ENCODE measurements around the gene UNC45A. TPM values are rescaled to one million over a fixed set of nuclear protein-coding genes. Genes with fewer than 3 reads are reported as not detected.

UNC45A gene
- total and polyA plus RNA-seq, 12 donors = 19.2 to 28.0 (median 25.2) TPM

DNA sequence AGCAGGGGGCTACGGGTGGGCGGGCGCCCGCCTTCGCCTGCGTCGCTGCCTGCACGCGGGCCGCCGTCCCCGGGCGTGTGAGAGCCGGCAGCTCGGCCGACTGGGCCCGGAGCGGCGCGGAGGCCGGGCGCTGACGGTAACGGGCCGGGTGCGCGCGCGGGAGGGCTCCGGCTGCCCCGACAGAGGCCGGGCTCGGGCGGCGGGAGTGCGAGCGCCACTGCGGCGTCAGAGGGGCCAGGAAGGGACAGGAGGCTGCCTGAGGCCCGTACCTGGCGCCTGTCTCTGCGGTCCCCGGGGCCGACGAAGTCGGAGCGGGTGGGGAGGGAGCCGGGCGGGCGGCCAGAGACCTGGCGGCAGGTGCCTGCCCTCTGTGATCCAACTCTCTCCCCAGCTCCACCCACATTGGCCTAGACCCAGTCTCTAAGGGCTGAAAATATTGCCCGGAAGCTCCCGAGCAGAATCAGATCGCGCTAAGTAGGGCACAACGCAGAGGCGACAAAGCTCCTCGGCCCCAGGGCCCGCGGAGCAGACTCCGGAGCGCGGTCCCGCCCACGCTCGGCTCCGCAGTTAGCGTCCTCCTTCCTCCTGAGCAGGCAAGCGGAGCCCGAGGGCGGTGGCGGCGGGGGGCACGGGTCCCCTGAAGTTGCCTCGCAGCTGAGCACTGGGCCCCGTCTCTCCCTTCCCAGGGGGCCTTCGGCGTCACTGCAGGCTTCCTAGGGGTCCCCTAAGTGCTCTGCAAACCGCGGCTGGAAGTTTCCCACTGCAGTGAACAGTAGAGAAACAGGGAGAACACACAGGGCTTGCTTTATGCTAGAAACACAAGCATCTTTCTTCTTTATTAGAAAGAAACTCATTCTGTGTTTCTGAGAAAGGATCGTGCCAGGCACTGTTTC, 32.0 kb upstream of the UNC45A start, which contains the start of gene MAN2A2:
MAN2A2 (plus strand) TSS at position 463 of the 893 bp plus-strand sequence. CDS start 906 bp downstream, outside the sequence.
- TF ChIP-seq, protein P1, sequence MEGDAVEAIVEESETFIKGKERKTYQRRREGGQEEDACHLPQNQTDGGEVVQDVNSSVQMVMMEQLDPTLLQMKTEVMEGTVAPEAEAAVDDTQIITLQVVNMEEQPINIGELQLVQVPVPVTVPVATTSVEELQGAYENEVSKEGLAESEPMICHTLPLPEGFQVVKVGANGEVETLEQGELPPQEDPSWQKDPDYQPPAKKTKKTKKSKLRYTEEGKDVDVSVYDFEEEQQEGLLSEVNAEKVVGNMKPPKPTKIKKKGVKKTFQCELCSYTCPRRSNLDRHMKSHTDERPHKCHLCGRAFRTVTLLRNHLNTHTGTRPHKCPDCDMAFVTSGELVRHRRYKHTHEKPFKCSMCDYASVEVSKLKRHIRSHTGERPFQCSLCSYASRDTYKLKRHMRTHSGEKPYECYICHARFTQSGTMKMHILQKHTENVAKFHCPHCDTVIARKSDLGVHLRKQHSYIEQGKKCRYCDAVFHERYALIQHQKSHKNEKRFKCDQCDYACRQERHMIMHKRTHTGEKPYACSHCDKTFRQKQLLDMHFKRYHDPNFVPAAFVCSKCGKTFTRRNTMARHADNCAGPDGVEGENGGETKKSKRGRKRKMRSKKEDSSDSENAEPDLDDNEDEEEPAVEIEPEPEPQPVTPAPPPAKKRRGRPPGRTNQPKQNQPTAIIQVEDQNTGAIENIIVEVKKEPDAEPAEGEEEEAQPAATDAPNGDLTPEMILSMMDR (IDR thresholded peaks at IDR 0.05) = peak in 1 of 9 donors; percentile 3
- intact Hi-C loops (cut with DNase I) = loop anchor here in 6 of 10 donors (1.0 to 2.0 kb wide), 4 partner anchors 26 to 31 kb away; partner anchors contain the start of gene HDDC3 (in 4 of the 6)
- Histone ChIP-seq H3K9me3 (no peaks in the 10 kb centered on the region), H3K36me3 (peaks cover 0 to 38% (median 27%) of the 10 kb centered on the region in 9 donors), H3K27me3 (no peaks in the 10 kb centered on the region), H3K4me3 (peak within 1 kb of the TSS; percentile 76 to 93 (median 86)), H3K4me1 (peaks cover 6 to 48% (median 33%) of the 10 kb centered on the region in 9 donors), H3K27ac (peak within 1 kb of the TSS; percentile 79 to 97 (median 94))
- WGBS, 2 donors = 0 to 1% methylated on average over 69 to 81 of the region's 81 CpGs
- ATAC-seq (peak; percentile 48 to 66 (median 58)), DNase-seq (peak; percentile 58 to 66)

DNA sequence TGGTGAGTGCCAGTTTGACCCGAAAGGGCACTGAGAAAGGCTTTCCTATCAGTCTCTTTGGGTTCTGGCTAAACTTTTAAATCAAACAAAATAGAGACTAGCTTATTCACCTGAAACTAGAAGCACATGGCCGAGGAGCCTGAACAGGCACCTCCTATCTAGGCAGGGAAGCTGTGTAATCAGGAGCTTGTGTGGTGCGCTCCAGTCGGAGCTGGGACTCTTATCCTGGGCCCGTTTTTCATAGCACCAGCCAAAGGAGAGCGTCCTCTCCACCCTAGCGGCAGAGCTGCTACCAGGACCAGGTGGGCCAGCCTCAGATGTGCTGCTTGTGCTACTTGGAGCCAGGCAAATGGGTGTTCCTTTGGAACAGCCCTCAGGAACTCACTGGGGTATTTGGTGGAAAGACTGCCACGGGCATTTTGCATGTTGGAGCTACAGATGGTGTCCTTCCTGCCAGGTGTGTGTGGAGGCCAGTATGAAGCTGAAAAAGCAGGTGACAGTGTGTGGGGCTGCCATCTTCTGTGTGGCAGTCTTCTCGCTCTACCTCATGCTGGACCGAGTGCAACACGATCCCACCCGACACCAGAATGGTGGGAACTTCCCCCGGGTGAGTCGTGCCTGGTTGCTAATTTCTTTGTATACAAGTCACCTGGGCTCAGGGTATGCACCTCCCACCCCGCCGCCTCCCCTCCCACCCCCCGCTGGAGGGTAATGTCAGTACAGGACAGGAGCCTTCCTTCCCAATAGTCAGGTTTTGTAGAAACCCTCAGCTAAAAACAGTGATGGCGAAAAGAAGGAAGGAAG, 31.1 kb upstream of the UNC45A start:
- TF ChIP-seq, protein P1 (IDR thresholded peaks at IDR 0.05) = peak in 1 of 9 donors; percentile 20
- DNase-seq (no peak), ATAC-seq (peak in 6 of 8 donors; percentile 8 to 37 (median 22))
- H3K27ac ChIP-seq = peak overlapping the region; percentile 79 to 97 (median 94)
- peaks cover 6 to 56% (median 39%) of the 10 kb centered on the region in 9 donors for H3K4me1 ChIP-seq
- intact Hi-C loops (cut with DNase I) = loop anchor here in 3 of 10 donors (1.0 to 2.0 kb wide), 3 partner anchors 25 to 28 kb away; partner anchors contain the start of gene HDDC3 (in 1 of the 3)
- peak overlapping the region; percentile 76 to 93 (median 86) for H3K4me3 ChIP-seq
- 67 to 71% methylated on average over 18 of the region's 18 CpGs for WGBS, 2 donors
- H3K9me3 ChIP-seq = no peaks in the 10 kb centered on the region
- H3K27me3 ChIP-seq = no peaks in the 10 kb centered on the region
- H3K36me3 ChIP-seq = peaks cover 0 to 46% (median 28%) of the 10 kb centered on the region in 9 donors

DNA sequence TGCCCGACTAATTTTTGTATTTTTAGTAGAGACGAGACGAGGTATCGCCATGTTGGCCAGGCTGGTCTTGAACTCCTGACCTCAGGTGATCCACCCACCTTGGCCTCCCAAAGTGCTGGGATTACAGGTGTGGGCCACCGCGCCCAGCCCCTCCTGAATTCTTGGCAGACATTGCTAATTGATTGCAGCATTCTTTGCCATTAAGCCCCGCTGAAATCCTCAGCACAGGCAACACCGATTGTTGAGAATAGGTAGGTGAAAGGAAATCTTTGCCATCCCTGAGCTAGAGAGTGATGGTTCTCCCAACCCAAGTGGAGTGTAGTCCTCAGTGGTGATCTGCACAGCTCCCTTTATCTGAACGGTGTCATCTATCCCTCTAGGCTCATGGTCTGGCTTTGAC, 30.3 kb upstream of the UNC45A start:
- DNase-seq (no peak), ATAC-seq (no peak)
- Histone ChIP-seq H3K4me3 (no peak overlapping the region), H3K36me3 (peaks cover 0 to 54% (median 35%) of the 10 kb centered on the region in 9 donors), H3K27me3 (no peaks in the 10 kb centered on the region), H3K9me3 (no peaks in the 10 kb centered on the region), H3K27ac (no peak overlapping the region), H3K4me1 (peaks cover 6 to 61% (median 43%) of the 10 kb centered on the region in 9 donors)
- intact Hi-C loops (cut with DNase I) = no loop called here
- WGBS, 2 donors = 93 to 98% methylated on average over 9 of the region's 9 CpGs
- TF ChIP-seq, protein P1 (IDR thresholded peaks at IDR 0.05) = no peak
